SU-DHL-6 (cell line): ENCODE measurements around the gene ANO2.

ENCODE experiments used
- H2AFZ ChIP-seq: fragments of 200-600 bp; sonication (generic); 2 replicates; pipeline ENCODE4 v1.6.1; 2014; ENCODE audit warnings: low read depth, mild to moderate bottlenecking, moderate library complexity, mixed read lengths, antibody characterized with exemption, low read length; ENCODE audit not compliant: severe bottlenecking
- H3F3A ChIP-seq: fragments of 200-600 bp; shearing (Covaris generic); 2 replicates; pipeline ENCODE4 v1.6.0; 2016; ENCODE audit warnings: antibody characterized with exemption, mild to moderate bottlenecking; ENCODE audit not compliant: insufficient read depth
- H3K27ac ChIP-seq: fragments of 200-600 bp; sonication (generic); 2 replicates; pipeline ENCODE4 v1.5.1; 2016; ENCODE audit warnings: low read depth, mild to moderate bottlenecking, low read length, moderate library complexity, mixed read lengths
- H3K27me3 ChIP-seq: fragments of 200-600 bp; sonication (generic), shearing (Covaris generic); 2 replicates; pipeline ENCODE4 v1.6.0; 2014; ENCODE audit warnings: mild to moderate bottlenecking, low read length
- H3K36me3 ChIP-seq: fragments of 200-600 bp; sonication (generic); 2 replicates; pipeline ENCODE4 v1.6.1; 2014; ENCODE audit warnings: mild to moderate bottlenecking, low read length, mixed read lengths
- H3K4me2 ChIP-seq: fragments of 300-600, 200-600 bp; shearing (Covaris generic), sonication (generic); 2 replicates; pipeline ENCODE4 v1.6.0; 2014; ENCODE audit warnings: low read length, low read depth, mild to moderate bottlenecking; ENCODE audit not compliant: poor library complexity, severe bottlenecking
- H3K4me3 ChIP-seq: fragments of 200-600 bp; sonication (generic); 2 replicates; pipeline ENCODE4 v1.5.1; 2014; ENCODE audit warnings: antibody characterized with exemption, low read length, mild to moderate bottlenecking, mixed read lengths; ENCODE audit not compliant: insufficient read depth, poor library complexity, severe bottlenecking
- H3K79me2 ChIP-seq: fragments of 200-600 bp; sonication (generic); 2 replicates; pipeline ENCODE4 v1.6.1; 2014; ENCODE audit warnings: mild to moderate bottlenecking, low read length, moderate library complexity; ENCODE audit not compliant: insufficient read depth
- H3K9ac ChIP-seq: fragments of 200-600 bp; sonication (generic); 2 replicates; pipeline ENCODE4 v1.7.0; 2014; ENCODE audit warnings: mild to moderate bottlenecking, low read length
- H3K9me2 ChIP-seq: fragments of 200-600 bp; sonication (generic); replicated peaks from 2 replicates; pipeline ENCODE4 v1.6.1; 2014; ENCODE audit warnings: low read length; ENCODE audit not compliant: insufficient read depth
- H3K9me3 ChIP-seq: fragments of 200-600 bp; sonication (generic); 2 replicates; pipeline ENCODE4 v1.6.1; 2014; ENCODE audit warnings: low read length, mixed read lengths; ENCODE audit not compliant: insufficient read depth
- H4K20me1 ChIP-seq: fragments of 200-600 bp; sonication (generic); 2 replicates; pipeline ENCODE4 v1.6.1; 2014; ENCODE audit warnings: low read depth, mild to moderate bottlenecking, antibody characterized with exemption, low read length, moderate library complexity, mixed read lengths
- CTCF ChIP-seq: fragments of 200-600 bp; sonication (generic); IDR thresholded peaks from one replicate; pipeline ENCODE4 v1.5.1; 2017; ENCODE audit warnings: antibody characterized with exemption, mild to moderate bottlenecking, low read length, moderate library complexity; ENCODE audit not compliant: insufficient read depth, poor library complexity, severe bottlenecking
- EZH2phosphoT487 ChIP-seq: fragments of 200-600 bp; sonication (generic), shearing (Covaris generic); conservative IDR thresholded peaks from 2 replicates; pipeline ENCODE4 v1.6.1; 2018; ENCODE audit warnings: mild to moderate bottlenecking, antibody characterized with exemption, low read length, moderate library complexity, mixed read lengths

The ANO2 gene

GRCh38 chr12:5984873-5985272, 39.8 kb upstream of the ANO2 start:
- TF ChIP-seq EZH2phosphoT487 = no peak
- no peak for TF ChIP-seq CTCF
- Histone ChIP-seq H2AFZ (no peak overlapping the region), H3K79me2 (no peaks in the 10 kb centered on the region), H3K4me3 (no peak overlapping the region), H3K4me2 (no peak overlapping the region), H3K27ac (no peak overlapping the region), H3F3A (no peaks in the 10 kb centered on the region), H3K9ac (no peak overlapping the region), H3K9me2 (no peaks in the 10 kb centered on the region), H3K9me3 (no peaks in the 10 kb centered on the region), H3K27me3 (no peaks in the 10 kb centered on the region), H3K36me3 (no peaks in the 10 kb centered on the region), H4K20me1 (no peaks in the 10 kb centered on the region)

- Histone ChIP-seq H3K27ac (no peak overlapping the region), H3K36me3 (no peaks in the 10 kb centered on the region), H3K9ac (no peak overlapping the region), H3K9me2 (no peaks in the 10 kb centered on the region), H2AFZ (no peak overlapping the region), H4K20me1 (no peaks in the 10 kb centered on the region), H3F3A (no peaks in the 10 kb centered on the region), H3K79me2 (no peaks in the 10 kb centered on the region), H3K9me3 (no peaks in the 10 kb centered on the region), H3K27me3 (no peaks in the 10 kb centered on the region), H3K4me3 (no peak overlapping the region), H3K4me2 (no peak overlapping the region)
- TF ChIP-seq CTCF = no peak
- TF ChIP-seq EZH2phosphoT487 = no peak
These were observed 37.0 kb upstream of the ANO2 start for GRCh38 chr12:5982106-5982505.

GRCh38 chr12:5977556-5977955, 32.5 kb upstream of the ANO2 start:
- Histone ChIP-seq H3K79me2 (no peaks in the 10 kb centered on the region), H3K9me2 (no peaks in the 10 kb centered on the region), H3K9ac (no peak overlapping the region), H3K4me2 (no peak overlapping the region), H3F3A (no peaks in the 10 kb centered on the region), H3K27me3 (no peaks in the 10 kb centered on the region), H3K27ac (no peak overlapping the region), H3K36me3 (no peaks in the 10 kb centered on the region), H3K4me3 (no peak overlapping the region), H4K20me1 (no peaks in the 10 kb centered on the region), H3K9me3 (no peaks in the 10 kb centered on the region), H2AFZ (no peak overlapping the region)
- TF ChIP-seq EZH2phosphoT487 (no peak), CTCF (no peak)

- Histone ChIP-seq H3K27ac (no peak overlapping the region), H2AFZ (no peak overlapping the region), H3F3A (no peaks in the 10 kb centered on the region), H4K20me1 (no peaks in the 10 kb centered on the region), H3K27me3 (no peaks in the 10 kb centered on the region), H3K4me3 (no peak overlapping the region), H3K9me3 (no peaks in the 10 kb centered on the region), H3K36me3 (no peaks in the 10 kb centered on the region), H3K9ac (no peak overlapping the region), H3K79me2 (no peaks in the 10 kb centered on the region), H3K4me2 (no peak overlapping the region), H3K9me2 (no peaks in the 10 kb centered on the region)
- TF ChIP-seq CTCF = no peak
- TF ChIP-seq EZH2phosphoT487 = no peak
These were observed 31.7 kb upstream of the ANO2 start for GRCh38 chr12:5976711-5977110.
